A673 (cell line): ENCODE measurements around the gene METTL25. TPM values are rescaled to one million over a fixed set of nuclear protein-coding genes. Genes with fewer than 3 reads are reported as not detected.

Source experiments
- BruUV-seq: library from RNA; stranded (reverse); fragments of 400-500 nt; replicated peaks from 2 replicates; lab custom pipeline; 2021; lab: Mats Ljungman, UMichigan
- CTCF ChIA-PET: fragments of 300-600 bp; sonication (Branson Sonifier 250); formaldehyde crosslinking; loops from one replicate; lab custom pipeline; 2022; ENCODE audit warnings: antibody characterized with exemption; lab: Charles Lee
- POLR2A ChIA-PET: fragments of 300-600 bp; sonication (Branson Sonifier 250); formaldehyde crosslinking; loops from one replicate; lab custom pipeline; 2022; ENCODE audit warnings: antibody characterized with exemption; ENCODE audit not compliant: low non-redundant PET; lab: Charles Lee
- DNase-seq: peaks from one replicate; pipeline ENCODE4 v3.0.0-alpha.2; 2015; ENCODE audit warnings: low spot score
- H3K27ac ChIP-seq: fragments of 200-600 bp; sonication (generic); 2 replicates; pipeline ENCODE4 v1.5.1; 2016; ENCODE audit warnings: mixed run types, low read depth, mild to moderate bottlenecking, mixed read lengths, antibody characterized with exemption, low read length; ENCODE audit not compliant: poor library complexity, severe bottlenecking
- H3K27me3 ChIP-seq: fragments of 200-600 bp; sonication (generic); replicated peaks from 2 replicates; pipeline ENCODE4 v1.6.1; 2017; ENCODE audit warnings: mixed run types, low read depth, mild to moderate bottlenecking, mixed read lengths, antibody characterized with exemption, low read length; ENCODE audit not compliant: insufficient read depth, poor library complexity
- H3K36me3 ChIP-seq: fragments of 200-600 bp; sonication (generic); 2 replicates; pipeline ENCODE4 v1.6.1; 2016; ENCODE audit warnings: mixed run types, mild to moderate bottlenecking, mixed read lengths, antibody characterized with exemption, low read length; ENCODE audit not compliant: insufficient read depth, poor library complexity, severe bottlenecking
- H3K4me1 ChIP-seq: fragments of 200-600 bp; sonication (generic); 2 replicates; pipeline ENCODE4 v1.6.1; 2017; ENCODE audit warnings: mixed run types, mild to moderate bottlenecking, mixed read lengths, antibody characterized with exemption, low read length; ENCODE audit not compliant: insufficient read depth, poor library complexity, severe bottlenecking
- H3K4me3 ChIP-seq: fragments of 200-600 bp; sonication (generic); 2 replicates; pipeline ENCODE4 v1.5.1; 2016; ENCODE audit warnings: low read depth, mixed run types, mild to moderate bottlenecking, mixed read lengths, low read length; ENCODE audit not compliant: poor library complexity, severe bottlenecking
- H3K9me3 ChIP-seq: fragments of 200-600 bp; sonication (generic); 2 replicates; pipeline ENCODE4 v1.6.1; 2016; ENCODE audit warnings: mixed run types, low read depth, mild to moderate bottlenecking, mixed read lengths, antibody characterized with exemption, low read length; ENCODE audit not compliant: poor library complexity, severe bottlenecking
- EZH2 ChIP-seq: fragments of 200-600 bp; sonication (generic); IDR thresholded peaks from 2 replicates; pipeline ENCODE4 v1.6.1; 2017; ENCODE audit warnings: borderline replicate concordance, low read depth, mild to moderate bottlenecking, mixed read lengths, antibody characterized with exemption, low read length; ENCODE audit not compliant: poor library complexity, severe bottlenecking
- intact Hi-C: fragments of 100-400 bp; cut with micrococcal nuclease; formaldehyde crosslinking; loops from one replicate; pipeline ENCODE4 v1.10.0; 2022; ENCODE audit not compliant: unreplicated experiment
- total RNA-seq: library from RNA; stranded (reverse); gene quantifications from 2 replicates; pipeline ENCODE4 v1.2.3, GENCODE V29; 2021
- TF ChIP-seq, protein P1 (sequence below): fragments of 300-800, 200-600 bp; sonication (generic); conservative IDR thresholded peaks from 2 replicates; pipeline ENCODE4 v1.5.1; 2017; ENCODE audit warnings: low read depth, mild to moderate bottlenecking, antibody characterized with exemption, low read length, moderate library complexity, mixed read lengths

METTL25 gene
- total RNA-seq, 1 experiment from 2014 or later: 5.1 TPM

DNA sequence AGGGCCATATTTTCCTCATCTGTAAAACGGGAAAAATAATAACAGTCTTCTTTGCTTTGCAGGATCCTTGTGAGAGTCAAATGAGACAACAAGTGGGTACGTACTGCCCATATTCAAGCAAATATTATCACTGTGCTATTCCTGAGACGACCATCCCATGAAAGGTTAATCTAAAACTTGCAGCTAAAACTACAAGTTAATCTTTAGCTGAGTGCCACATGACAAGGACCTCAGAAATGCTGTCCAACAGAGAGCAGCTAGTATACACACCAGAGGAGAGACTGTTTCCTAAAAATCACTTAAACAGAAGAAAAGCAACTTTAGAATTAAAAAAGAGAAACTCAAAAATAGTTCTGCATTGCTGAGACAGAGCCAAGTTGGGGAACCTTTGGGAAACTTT lies 165.7 kb downstream of the METTL25 start:
- intact Hi-C loops: loop anchor here (10.0 kb wide), 1 partner anchor 481 kb away; no protein-coding TSS in a partner anchor
- H3K4me1 ChIP-seq: no peaks in the 10 kb centered on the region
- no peak for DNase-seq
- no peak for TF ChIP-seq EZH2
- TF ChIP-seq, protein P1, sequence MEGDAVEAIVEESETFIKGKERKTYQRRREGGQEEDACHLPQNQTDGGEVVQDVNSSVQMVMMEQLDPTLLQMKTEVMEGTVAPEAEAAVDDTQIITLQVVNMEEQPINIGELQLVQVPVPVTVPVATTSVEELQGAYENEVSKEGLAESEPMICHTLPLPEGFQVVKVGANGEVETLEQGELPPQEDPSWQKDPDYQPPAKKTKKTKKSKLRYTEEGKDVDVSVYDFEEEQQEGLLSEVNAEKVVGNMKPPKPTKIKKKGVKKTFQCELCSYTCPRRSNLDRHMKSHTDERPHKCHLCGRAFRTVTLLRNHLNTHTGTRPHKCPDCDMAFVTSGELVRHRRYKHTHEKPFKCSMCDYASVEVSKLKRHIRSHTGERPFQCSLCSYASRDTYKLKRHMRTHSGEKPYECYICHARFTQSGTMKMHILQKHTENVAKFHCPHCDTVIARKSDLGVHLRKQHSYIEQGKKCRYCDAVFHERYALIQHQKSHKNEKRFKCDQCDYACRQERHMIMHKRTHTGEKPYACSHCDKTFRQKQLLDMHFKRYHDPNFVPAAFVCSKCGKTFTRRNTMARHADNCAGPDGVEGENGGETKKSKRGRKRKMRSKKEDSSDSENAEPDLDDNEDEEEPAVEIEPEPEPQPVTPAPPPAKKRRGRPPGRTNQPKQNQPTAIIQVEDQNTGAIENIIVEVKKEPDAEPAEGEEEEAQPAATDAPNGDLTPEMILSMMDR: no peak
- CTCF ChIA-PET: no interaction called here
- H3K9me3 ChIP-seq: no peaks in the 10 kb centered on the region
- POLR2A ChIA-PET: no interaction called here
- peaks cover 8% of the 10 kb centered on the region for H3K27me3 ChIP-seq
- H3K27ac ChIP-seq: no peak overlapping the region
- no peaks in the 10 kb centered on the region for H3K36me3 ChIP-seq
- no TSS peak for BruUV-seq
- H3K4me3 ChIP-seq: no peak overlapping the region

GRCh38 chr12:82524641-82525040 lies 166.3 kb downstream of the METTL25 start:
- no peaks in the 10 kb centered on the region for H3K9me3 ChIP-seq
- ChIA-PET CTCF (no interaction called here), POLR2A (no interaction called here)
- no peaks in the 10 kb centered on the region for H3K4me1 ChIP-seq
- H3K4me3 ChIP-seq: no peak overlapping the region
- peaks cover 8% of the 10 kb centered on the region for H3K27me3 ChIP-seq
- no peak for DNase-seq
- intact Hi-C loops: loop anchor here (5.0 to 10.0 kb wide), 4 partner anchors 103 to 1978 kb away; no protein-coding TSS in a partner anchor
- H3K27ac ChIP-seq: no peak overlapping the region
- BruUV-seq: no TSS peak
- no peaks in the 10 kb centered on the region for H3K36me3 ChIP-seq
- no peak for TF ChIP-seq EZH2

GRCh38 chr12:82525616-82526015 lies 167.3 kb downstream of the METTL25 start:
- BruUV-seq: no TSS peak
- no peak overlapping the region for H3K27ac ChIP-seq
- H3K4me1 ChIP-seq: no peaks in the 10 kb centered on the region
- H3K27me3 ChIP-seq: peaks cover 8% of the 10 kb centered on the region
- H3K4me3 ChIP-seq: no peak overlapping the region
- H3K9me3 ChIP-seq: no peaks in the 10 kb centered on the region
- intact Hi-C loops: loop anchor here (5.0 to 10.0 kb wide), 4 partner anchors 102 to 1977 kb away; no protein-coding TSS in a partner anchor
- ChIA-PET POLR2A (no interaction called here), CTCF (no interaction called here)
- no peaks in the 10 kb centered on the region for H3K36me3 ChIP-seq
- TF ChIP-seq EZH2: no peak
- TF ChIP-seq, protein P1: no peak
- DNase-seq: no peak

GRCh38 chr12:82527165-82527780 lies 168.9 kb downstream of the METTL25 start:
- peak; percentile 61 for DNase-seq
- peaks cover 8% of the 10 kb centered on the region for H3K27me3 ChIP-seq
- BruUV-seq: no TSS peak
- no peak overlapping the region for H3K4me3 ChIP-seq
- CTCF ChIA-PET: no interaction called here
- H3K9me3 ChIP-seq: no peaks in the 10 kb centered on the region
- TF ChIP-seq EZH2: no peak
- TF ChIP-seq, protein P1: peak; percentile 90
- intact Hi-C loops: loop anchor here (5.0 to 10.0 kb wide), 4 partner anchors 100 to 1975 kb away; no protein-coding TSS in a partner anchor
- H3K4me1 ChIP-seq: no peaks in the 10 kb centered on the region
- POLR2A ChIA-PET: no interaction called here
- H3K27ac ChIP-seq: no peak overlapping the region
- H3K36me3 ChIP-seq: no peaks in the 10 kb centered on the region
